ENCODE data around the gene KCNJ2.

DNA sequence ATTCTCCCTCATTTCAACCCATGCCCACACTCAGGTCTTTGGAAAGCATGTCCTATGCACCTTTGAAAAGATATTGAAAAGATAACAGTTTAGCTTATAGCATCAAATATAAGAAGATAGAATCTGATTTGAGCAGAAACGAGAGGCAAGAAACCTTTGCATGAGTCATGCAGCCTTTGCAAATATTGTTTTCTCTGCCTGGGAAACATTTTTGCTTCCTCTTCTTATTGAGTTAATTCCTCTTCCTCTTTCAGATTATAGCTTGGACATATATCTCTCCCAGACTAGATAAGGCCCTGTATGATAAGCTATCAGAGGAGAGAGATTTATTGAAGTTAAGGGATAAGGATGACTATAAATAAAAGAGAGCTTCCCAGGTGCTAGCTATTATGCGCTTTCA lies 46.1 kb upstream of the KCNJ2 start:
- TF ChIP-seq, protein P1, sequence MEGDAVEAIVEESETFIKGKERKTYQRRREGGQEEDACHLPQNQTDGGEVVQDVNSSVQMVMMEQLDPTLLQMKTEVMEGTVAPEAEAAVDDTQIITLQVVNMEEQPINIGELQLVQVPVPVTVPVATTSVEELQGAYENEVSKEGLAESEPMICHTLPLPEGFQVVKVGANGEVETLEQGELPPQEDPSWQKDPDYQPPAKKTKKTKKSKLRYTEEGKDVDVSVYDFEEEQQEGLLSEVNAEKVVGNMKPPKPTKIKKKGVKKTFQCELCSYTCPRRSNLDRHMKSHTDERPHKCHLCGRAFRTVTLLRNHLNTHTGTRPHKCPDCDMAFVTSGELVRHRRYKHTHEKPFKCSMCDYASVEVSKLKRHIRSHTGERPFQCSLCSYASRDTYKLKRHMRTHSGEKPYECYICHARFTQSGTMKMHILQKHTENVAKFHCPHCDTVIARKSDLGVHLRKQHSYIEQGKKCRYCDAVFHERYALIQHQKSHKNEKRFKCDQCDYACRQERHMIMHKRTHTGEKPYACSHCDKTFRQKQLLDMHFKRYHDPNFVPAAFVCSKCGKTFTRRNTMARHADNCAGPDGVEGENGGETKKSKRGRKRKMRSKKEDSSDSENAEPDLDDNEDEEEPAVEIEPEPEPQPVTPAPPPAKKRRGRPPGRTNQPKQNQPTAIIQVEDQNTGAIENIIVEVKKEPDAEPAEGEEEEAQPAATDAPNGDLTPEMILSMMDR (IDR thresholded peaks at IDR 0.05; ENCODE audit: low read length), result no peak
- no peak for TF ChIP-seq EZH2 (IDR thresholded peaks at IDR 0.05; ENCODE audit: borderline replicate concordance, low read length)
